Liver (tissue), 3 donors: ENCODE results near the gene MKRN2.

Experiments used
- ATF3 ChIP-seq: IDR thresholded peaks from 2 replicates; pipeline ENCODE4 v1.6.1; 2016; ENCODE audit warnings: antibody characterized with exemption
- CTCF ChIP-seq: fragments of 150-350 bp; IDR thresholded peaks from 2 replicates; pipeline ENCODE4 v1.5.1; 2017; ENCODE audit warnings: improper control_type of control experiment, low read depth, low read length; ENCODE audit not compliant: missing input control
- EGR1 ChIP-seq, 2 donors: IDR thresholded peaks; 2 replicates each; pipeline ENCODE4 v1.6.1; 2016 to 2018; ENCODE audit warnings: antibody characterized with exemption in 2 of 2, low read depth in 2 of 2
- FOXA2 ChIP-seq: IDR thresholded peaks from 2 replicates; pipeline ENCODE4 v1.6.1; 2016; ENCODE audit warnings: antibody characterized with exemption
- GABPA ChIP-seq, 2 donors: IDR thresholded peaks in 1 of 2; conservative IDR thresholded peaks in 1 of 2; 2 replicates each; pipeline ENCODE4 v1.6.1; 2016; ENCODE audit warnings: antibody characterized with exemption in 2 of 2, mild to moderate bottlenecking in 1 of 2, moderate library complexity in 1 of 2
- JUND ChIP-seq, 2 donors: IDR thresholded peaks; 2 replicates each; pipeline ENCODE4 v1.6.1; 2016; ENCODE audit warnings: antibody characterized with exemption in 2 of 2
- MAX ChIP-seq: IDR thresholded peaks from 2 replicates; pipeline ENCODE4 v1.6.1; 2016; ENCODE audit warnings: antibody characterized with exemption
- RAD21 ChIP-seq, 2 donors: IDR thresholded peaks; 2 replicates each; pipeline ENCODE4 v1.6.1; 2016; ENCODE audit warnings: antibody characterized with exemption in 2 of 2, mild to moderate bottlenecking in 2 of 2
- REST ChIP-seq: IDR thresholded peaks from 2 replicates; pipeline ENCODE4 v1.6.1; 2016; ENCODE audit warnings: antibody characterized with exemption, mild to moderate bottlenecking
- RXRA ChIP-seq, 2 donors: IDR thresholded peaks; 2 replicates each; pipeline ENCODE4 v1.6.1; 2017 to 2018; ENCODE audit warnings: antibody characterized with exemption in 2 of 2, mild to moderate bottlenecking in 1 of 2
- SP1 ChIP-seq: IDR thresholded peaks from 2 replicates; pipeline ENCODE4 v1.6.1; 2018; ENCODE audit warnings: antibody characterized with exemption, mild to moderate bottlenecking
- TAF1 ChIP-seq: conservative IDR thresholded peaks from 2 replicates; pipeline ENCODE4 v1.6.1; 2016; ENCODE audit warnings: antibody characterized with exemption, mild to moderate bottlenecking
- YY1 ChIP-seq: IDR thresholded peaks from 2 replicates; pipeline ENCODE4 v1.6.1; 2016; ENCODE audit warnings: antibody characterized with exemption, mild to moderate bottlenecking
- ZBTB33 ChIP-seq: IDR thresholded peaks from 2 replicates; pipeline ENCODE4 v1.6.1; 2016; ENCODE audit warnings: antibody characterized with exemption
- donor health status: healthy.
- donor health status: healthy.

GRCh38 chr3:12516873-12517272 is 40.0 kb upstream of the MKRN2 start:
- no peak for TF ChIP-seq CTCF
- no peak for TF ChIP-seq ZBTB33
- TF ChIP-seq MAX = no peak
- TF ChIP-seq TAF1 = no peak
- no peak for TF ChIP-seq EGR1 (IDR thresholded peaks at IDR 0.05; ENCODE audit: low read depth in 2 of 2)
- no peak for TF ChIP-seq RAD21 (IDR thresholded peaks at IDR 0.05)
- no peak for TF ChIP-seq FOXA2
- no peak for TF ChIP-seq GABPA (IDR thresholded peaks at IDR 0.05 in 1 of 2, conservative IDR thresholded peaks at IDR 0.05 in 1 of 2)
- TF ChIP-seq JUND (IDR thresholded peaks at IDR 0.05) = no peak
- no peak for TF ChIP-seq YY1
- TF ChIP-seq REST = no peak
- no peak for TF ChIP-seq SP1
- no peak for TF ChIP-seq ATF3
- no peak for TF ChIP-seq RXRA (IDR thresholded peaks at IDR 0.05)
